Ovary (tissue), 3 donors: ENCODE data around the gene CEP68.

ENCODE experiments used
- CTCF ChIP-seq, 3 donors: fragments of 450-650 bp in 2 of 3; fragments of 200-600 bp in 1 of 3; IDR thresholded peaks; one replicate each; pipeline versions ENCODE4 v1.5.1 to v1.8.0; 2016 to 2022; ENCODE audit warnings: antibody characterized with exemption in 3 of 3, mild to moderate bottlenecking in 1 of 3
- EP300 ChIP-seq: sonication (generic); formaldehyde crosslinking; IDR thresholded peaks from one replicate; pipeline ENCODE4 v1.6.1; 2017; ENCODE audit warnings: antibody characterized with exemption
- POLR2A ChIP-seq: fragments of 450-650 bp; IDR thresholded peaks from one replicate; pipeline ENCODE4 v1.6.1; 2017; ENCODE audit warnings: antibody characterized with exemption, mild to moderate bottlenecking, moderate library complexity
- donor health status: DM: no; HTN: no; CAD: no.

- no peak for TF ChIP-seq CTCF (IDR thresholded peaks at IDR 0.05)
- TF ChIP-seq EP300, result no peak
- TF ChIP-seq POLR2A, result no peak
Measured at GRCh38 chr2:65016789-65017188, 39.4 kb upstream of the CEP68 start.
